GM12892 (cell line): ENCODE data around the gene BPIFB1.

Experiments used
- POLR2A ChIP-seq: IDR thresholded peaks from 2 replicates; pipeline ENCODE4 v1.6.1; 2011; ENCODE audit warnings: low read depth, low read length, control low read depth
- POLR2AphosphoS5 ChIP-seq: IDR thresholded peaks from 2 replicates; pipeline ENCODE4 v1.6.1; 2011; ENCODE audit warnings: low read depth, low read length, control low read depth
- TAF1 ChIP-seq: IDR thresholded peaks from 2 replicates; pipeline ENCODE4 v1.6.1; 2011; ENCODE audit warnings: low read depth, mild to moderate bottlenecking, control low read depth, low read length, borderline replicate concordance

- TF ChIP-seq POLR2AphosphoS5 = no peak
- TF ChIP-seq POLR2A = no peak
- TF ChIP-seq TAF1 = no peak
Observed at GRCh38 chr20:33310327-33310899, 27.4 kb downstream of the BPIFB1 start.
